ENCODE data around the gene TMEM140. TPM values are rescaled to one million over a fixed set of nuclear protein-coding genes. Genes with fewer than 3 reads are reported as not detected.

The TMEM140 gene
- total RNA-seq, 2 experiments from 2014 or later, result 6.2 to 7.6 TPM

- H3K36me3 Mint-ChIP-seq (ENCODE audit: low read depth), result peaks cover 88% of the 10 kb centered on the region
- ATAC-seq (no peak), DNase-seq (no peak)
- no peak overlapping the region for H3K4me3 Mint-ChIP-seq
- peaks cover 58% of the 10 kb centered on the region for H3K4me1 Mint-ChIP-seq (ENCODE audit: low read depth)
- H3K9me3 Mint-ChIP-seq, result peaks cover 40% of the 10 kb centered on the region
- POLR2A ChIA-PET, result interaction anchor here (0.7 to 1.1 kb wide), 2 partner anchors 9 to 170 kb away, joined by 3 read pairs; partner anchors contain the start of gene AGBL3
- no peaks in the 10 kb centered on the region for H3K27me3 Mint-ChIP-seq
- H3K27ac Mint-ChIP-seq, result no peak overlapping the region
- TF ChIP-seq CTCF (IDR thresholded peaks at IDR 0.05), result no peak
- intact Hi-C loops (cut with micrococcal nuclease), result no loop called here
- CTCF ChIA-PET, result interaction anchor here (1.3 to 3.1 kb wide), 2 partner anchors 12 to 523 kb away, joined by 4 to 18 read pairs; no protein-coding TSS in a partner anchor
These were observed 8.4 kb downstream of the TMEM140 start for GRCh38 chr7:135156290-135156689.

GRCh38 chr7:135158141-135158655, 10.3 kb downstream of the TMEM140 start:
- no peak for TF ChIP-seq CTCF (IDR thresholded peaks at IDR 0.05)
- H3K36me3 Mint-ChIP-seq (ENCODE audit: low read depth), result peaks cover 90% of the 10 kb centered on the region
- no peaks in the 10 kb centered on the region for H3K27me3 Mint-ChIP-seq
- peaks cover 57% of the 10 kb centered on the region for H3K4me1 Mint-ChIP-seq (ENCODE audit: low read depth)
- intact Hi-C loops (cut with micrococcal nuclease), result no loop called here
- ChIA-PET POLR2A (interaction anchor here (1.1 to 16.8 kb wide), 4 partner anchors 9 to 166 kb away, joined by 4 to 204 read pairs (median 6); partner anchors contain the start of gene TMEM140), CTCF (interaction anchor here (0.8 to 3.1 kb wide), 6 partner anchors 10 to 172 kb away, joined by 3 to 18 read pairs (median 4); partner anchors contain the start of gene AGBL3)
- no peak overlapping the region for H3K27ac Mint-ChIP-seq
- DNase-seq (no peak), ATAC-seq (no peak)
- no peak overlapping the region for H3K4me3 Mint-ChIP-seq
- peaks cover 51% of the 10 kb centered on the region for H3K9me3 Mint-ChIP-seq

GRCh38 chr7:135158874-135159273, 11.0 kb downstream of the TMEM140 start:
- TF ChIP-seq CTCF (IDR thresholded peaks at IDR 0.05), result no peak
- intact Hi-C loops (cut with micrococcal nuclease), result no loop called here
- DNase-seq (no peak), ATAC-seq (no peak)
- POLR2A ChIA-PET, result interaction anchor here (1.1 to 16.8 kb wide), 4 partner anchors 8 to 166 kb away, joined by 4 to 204 read pairs (median 6); partner anchors contain the start of gene TMEM140
- Mint-ChIP-seq H3K4me3 (no peak overlapping the region), H3K36me3 (ENCODE audit: low read depth) (peaks cover 88% of the 10 kb centered on the region), H3K9me3 (peaks cover 48% of the 10 kb centered on the region), H3K27me3 (no peaks in the 10 kb centered on the region), H3K27ac (peak overlapping the region; percentile 85), H3K4me1 (ENCODE audit: low read depth) (peaks cover 55% of the 10 kb centered on the region)
- CTCF ChIA-PET, result interaction anchor here (0.8 to 1.0 kb wide), 3 partner anchors 10 to 172 kb away, joined by 3 to 6 read pairs (median 3); partner anchors contain the start of gene AGBL3

DNA sequence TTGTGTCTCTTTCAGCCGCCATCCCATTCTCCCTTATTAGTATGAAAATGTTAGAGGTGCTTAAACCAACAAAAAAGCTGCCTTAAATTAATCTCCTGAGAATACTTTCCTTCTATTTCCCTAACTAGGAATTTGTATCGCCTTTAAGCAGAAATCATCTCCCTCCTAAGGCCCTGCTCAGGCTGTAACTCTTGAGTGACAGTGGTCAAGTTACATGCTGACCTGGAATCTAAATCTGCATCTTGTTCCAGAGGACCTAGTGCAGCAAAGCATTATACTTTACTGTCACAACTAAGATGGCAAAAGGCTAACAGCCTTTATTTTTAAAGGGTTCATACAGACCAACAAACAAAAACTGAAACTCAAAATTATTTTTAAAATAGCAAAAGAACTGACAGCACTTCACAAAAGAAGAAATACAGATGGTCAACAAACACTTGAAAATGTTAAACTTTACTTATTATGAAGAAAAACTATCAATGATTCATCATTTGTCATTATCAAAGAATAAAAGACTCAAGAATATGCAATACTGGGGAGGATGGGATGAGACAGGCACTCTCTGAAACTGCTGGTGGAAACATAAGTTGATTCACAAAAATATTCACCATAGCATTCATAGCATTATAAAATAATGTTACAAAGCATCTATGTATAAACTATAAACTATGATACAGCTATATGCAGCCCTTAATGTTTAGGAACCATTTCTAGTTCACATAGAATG, 11.7 kb downstream of the TMEM140 start:
- no peak overlapping the region for H3K4me3 Mint-ChIP-seq
- ChIA-PET CTCF (interaction anchor here (0.8 kb wide), 1 partner anchor 9 kb away, joined by 3 read pairs; no protein-coding TSS in a partner anchor), POLR2A (interaction anchor here (1.0 to 16.8 kb wide), 4 partner anchors 10 to 167 kb away, joined by 3 to 204 read pairs (median 13); partner anchors contain the start of gene TMEM140)
- no peak for TF ChIP-seq CTCF (IDR thresholded peaks at IDR 0.05)
- H3K4me1 Mint-ChIP-seq (ENCODE audit: low read depth), result peaks cover 51% of the 10 kb centered on the region
- no peaks in the 10 kb centered on the region for H3K27me3 Mint-ChIP-seq
- DNase-seq (no peak), ATAC-seq (peak; percentile 25)
- intact Hi-C loops (cut with micrococcal nuclease), result no loop called here
- peaks cover 45% of the 10 kb centered on the region for H3K9me3 Mint-ChIP-seq
- H3K36me3 Mint-ChIP-seq (ENCODE audit: low read depth), result peaks cover 88% of the 10 kb centered on the region
- H3K27ac Mint-ChIP-seq, result peak overlapping the region; percentile 85
